Endothelial cell of umbilical vein (primary cell): ENCODE results near the gene ABCD3.

Experiments
- CTCF ChIP-seq, 2 donors: IDR thresholded peaks; 1 replicate in 1 of 2; 2 replicates in 1 of 2; pipeline ENCODE4 v1.5.1; 2011; ENCODE audit warnings: low read length in 2 of 2, mild to moderate bottlenecking in 2 of 2, moderate library complexity in 2 of 2, control low read depth in 1 of 2, inconsistent platforms in 1 of 2, low read depth in 1 of 2; ENCODE audit not compliant: insufficient read depth in 1 of 2; ENCODE audit errors: extremely low read depth in 1 of 2
- EZH2 ChIP-seq: IDR thresholded peaks from 2 replicates; pipeline ENCODE4 v1.6.1; 2012; ENCODE audit warnings: borderline replicate concordance, low read depth, mild to moderate bottlenecking, moderate library complexity, low read length, inconsistent platforms; ENCODE audit not compliant: severe bottlenecking
- FOS ChIP-seq: IDR thresholded peaks from 2 replicates; pipeline ENCODE4 v1.6.1; 2011; ENCODE audit warnings: mild to moderate bottlenecking, low read length, moderate library complexity, borderline replicate concordance; ENCODE audit not compliant: insufficient read depth
- GATA2 ChIP-seq: IDR thresholded peaks from 2 replicates; pipeline ENCODE4 v1.7.0; 2011; ENCODE audit warnings: low read depth, mild to moderate bottlenecking, moderate library complexity, mixed read lengths, low read length; ENCODE audit not compliant: insufficient read length, insufficient read depth
- JUN ChIP-seq: IDR thresholded peaks from 2 replicates; pipeline ENCODE4 v1.6.1; 2011; ENCODE audit warnings: borderline replicate concordance, low read depth; ENCODE audit not compliant: insufficient read length, insufficient read depth
- MAX ChIP-seq: IDR thresholded peaks from 2 replicates; pipeline ENCODE4 v1.6.1; 2011; ENCODE audit not compliant: insufficient read depth, insufficient read length
- MYC ChIP-seq: IDR thresholded peaks from one replicate; pipeline ENCODE4 v1.6.1; 2011; ENCODE audit warnings: mild to moderate bottlenecking, low read depth, low read length
- POLR2A ChIP-seq: IDR thresholded peaks from 2 replicates; pipeline ENCODE4 v1.6.1; 2012; ENCODE audit warnings: low read depth, mild to moderate bottlenecking, control low read depth, low read length
- POLR2AphosphoS5 ChIP-seq: IDR thresholded peaks from 2 replicates; pipeline ENCODE4 v1.6.1; 2012; ENCODE audit warnings: low read depth, mild to moderate bottlenecking, control low read depth, low read length, moderate library complexity; ENCODE audit not compliant: insufficient read depth

GRCh38 chr1:94532077-94532476 lies 113.9 kb downstream of the ABCD3 start:
- TF ChIP-seq POLR2AphosphoS5 (no peak), CTCF (IDR thresholded peaks at IDR 0.05; ENCODE audit: extremely low read depth in 1 of 2, insufficient read depth in 1 of 2, low read depth in 1 of 2, low read length in 2 of 2) (no peak), EZH2 (no peak), POLR2A (no peak), MYC (no peak), GATA2 (no peak), FOS (no peak), MAX (no peak), JUN (no peak)
